Dermis microvascular lymphatic vessel endothelial cell (primary cell): ENCODE data around the gene ZNF649. TPM values are rescaled to one million over a fixed set of nuclear protein-coding genes. Genes with fewer than 3 reads are reported as not detected.
A peak's percentile ranks its signal among the peaks of the same experiment; 100 is the strongest.

Experiments
- DNase-seq, 2 donors: peaks; one replicate each; pipeline versions ENCODE4 v3.0.0 to v3.0.0-alpha.2; 2010; ENCODE audit warnings: low read depth in 2 of 2
- total RNA-seq: library from RNA; depleted of rRNA; stranded (reverse); fragments of >200 nt; gene quantifications from 2 replicates; pipeline ENCODE4 v1.2.1, GENCODE V29; 2014

The ZNF649 gene
- total RNA-seq, 1 donor from 2014 or later, result 5.8 TPM

GRCh38 chr19:51887522-51888498, 17.0 kb downstream of the ZNF649 start, which contains the start of gene ZNF577:
TSS of gene ZNF577 (minus strand) at chr19:51887951. CDS start at chr19:51880382, 7,569 bp downstream.
- DNase-seq, result peak; percentile 83 to 93

- no peak for DNase-seq
Measured at GRCh38 chr19:51884713-51885112, 20.1 kb downstream of the ZNF649 start.

- DNase-seq, result no peak
Measured at GRCh38 chr19:51882518-51882917, 22.3 kb downstream of the ZNF649 start.

GRCh38 chr19:51873097-51873496, 31.7 kb downstream of the ZNF649 start:
- DNase-seq, result no peak

GRCh38 chr19:51861870-51862622, 42.8 kb downstream of the ZNF649 start:
- DNase-seq, result no peak

Other genes with a start within 250 kb of the ZNF649 start
- gene SPACA6, start 211.7 kb downstream of the ZNF649 start, total RNA-seq, result 3.5 and 5.6 TPM in 2 replicates
- gene HAS1, start 181.0 kb downstream of the ZNF649 start, total RNA-seq, result not detected in 2 replicates
- not detected in 2 replicates for gene FPR1, start 153.1 kb downstream of the ZNF649 start, total RNA-seq
- gene FPR2, start 143.8 kb downstream of the ZNF649 start, total RNA-seq, result not detected in 2 replicates
- under 0.01 and 0.13 TPM in 2 replicates for gene FPR3, start 109.9 kb downstream of the ZNF649 start, total RNA-seq
- gene ZNF577, start 17.1 kb downstream of the ZNF649 start, total RNA-seq, result 1.2 and 3.0 TPM in 2 replicates
- gene ZNF613, start 22.5 kb upstream of the ZNF649 start, total RNA-seq, result 6.9 and 8.1 TPM in 2 replicates
- 7.1 and 8.5 TPM in 2 replicates for gene ZNF350, start 81.8 kb upstream of the ZNF649 start, total RNA-seq
- 5.4 and 9.5 TPM in 2 replicates for gene ZNF615, start 103.2 kb upstream of the ZNF649 start, total RNA-seq
- 8.3 and 9.4 TPM in 2 replicates for gene ZNF614, start 123.4 kb upstream of the ZNF649 start, total RNA-seq
- gene ZNF432, start 143.8 kb upstream of the ZNF649 start, total RNA-seq, result 4.5 and 4.9 TPM in 2 replicates
- 6.8 and 8.2 TPM in 2 replicates for gene ZNF841, start 190.7 kb upstream of the ZNF649 start, total RNA-seq
- 5.4 and 7.7 TPM in 2 replicates for gene ZNF616, start 234.9 kb upstream of the ZNF649 start, total RNA-seq